DMS53 treated with DMSO at 0.1 percent for 48 hours (cell line): ENCODE data around the gene PRKCQ.

Experiments
- DNase-seq: peaks from one replicate; lab custom pipeline; 2025; ENCODE audit not compliant: unreplicated experiment; lab: John Stamatoyannopoulos, UW

The PRKCQ gene

GRCh38 chr10:6569259-6569658 lies 10.8 kb downstream of the PRKCQ start:
- DNase-seq, result no peak

GRCh38 chr10:6567884-6568283 lies 12.2 kb downstream of the PRKCQ start:
- no peak for DNase-seq

GRCh38 chr10:6567203-6567703 lies 12.8 kb downstream of the PRKCQ start:
- DNase-seq, result no peak

- no peak for DNase-seq
Observed at GRCh38 chr10:6565588-6565987, 14.5 kb downstream of the PRKCQ start.

GRCh38 chr10:6564367-6564766 lies 15.7 kb downstream of the PRKCQ start:
- DNase-seq, result no peak

GRCh38 chr10:6563731-6564130 lies 16.3 kb downstream of the PRKCQ start:
- DNase-seq, result no peak

- no peak for DNase-seq
Observed at GRCh38 chr10:6563075-6563474, 17.0 kb downstream of the PRKCQ start.

- no peak for DNase-seq
Observed at GRCh38 chr10:6562221-6562620, 17.9 kb downstream of the PRKCQ start.

GRCh38 chr10:6561552-6561951 lies 18.5 kb downstream of the PRKCQ start:
- DNase-seq, result no peak

GRCh38 chr10:6558759-6559461 lies 21.2 kb downstream of the PRKCQ start:
- DNase-seq, result no peak

GRCh38 chr10:6558272-6558671 lies 21.8 kb downstream of the PRKCQ start:
- DNase-seq, result no peak

GRCh38 chr10:6553937-6554336 lies 26.1 kb downstream of the PRKCQ start:
- no peak for DNase-seq

- DNase-seq, result no peak
Observed at GRCh38 chr10:6543431-6544005, 36.6 kb downstream of the PRKCQ start.

- DNase-seq, result no peak
Observed at GRCh38 chr10:6542999-6543430, 37.1 kb downstream of the PRKCQ start.

- no peak for DNase-seq
Observed at GRCh38 chr10:6539833-6540232, 40.2 kb downstream of the PRKCQ start.

- no peak for DNase-seq
Observed at GRCh38 chr10:6537770-6538169, 42.3 kb downstream of the PRKCQ start.

GRCh38 chr10:6536102-6536501 lies 44.0 kb downstream of the PRKCQ start:
- DNase-seq, result no peak

GRCh38 chr10:6535156-6535764 lies 44.8 kb downstream of the PRKCQ start:
- no peak for DNase-seq

GRCh38 chr10:6532321-6532720 lies 47.8 kb downstream of the PRKCQ start:
- no peak for DNase-seq

- no peak for DNase-seq
Observed at GRCh38 chr10:6530966-6531365, 49.1 kb downstream of the PRKCQ start.

- no peak for DNase-seq
Observed at GRCh38 chr10:6530211-6530840, 49.8 kb downstream of the PRKCQ start.
